Stimulated activated naive CD8-positive, alpha-beta T cell treated with anti-CD3 and anti-CD28 coated beads, Interleukin-15, amount 100 ng/mL, for 72 hours (primary cell): Measurements from ENCODE around the gene BUB3.
A peak's percentile ranks its signal among the peaks of the same experiment; 100 is the strongest.

Experiments used
- ATAC-seq: fragments of 150-1000 bp; cut with Tn5 transposase; 2 replicates; pipeline ENCODE4 v1.10.0; 2021; ENCODE audit warnings: mild to moderate bottlenecking, moderate library complexity
- DNase-seq, 2 donors: peaks; one replicate each; pipeline ENCODE4 v3.0.0; 2021 to 2022
- H3K27ac Mint-ChIP-seq, 2 donors: one replicate each; pipeline ENCODE4 v1.8.0; 2022; ENCODE audit warnings: mild to moderate bottlenecking in 2 of 2, mixed read lengths in 2 of 2, moderate library complexity in 2 of 2
- H3K27me3 Mint-ChIP-seq: one replicate; pipeline ENCODE4 v1.8.0; 2022; ENCODE audit warnings: mixed read lengths
- H3K4me1 Mint-ChIP-seq: one replicate; pipeline ENCODE4 v1.8.0; 2022; ENCODE audit warnings: mild to moderate bottlenecking, mixed read lengths
- H3K4me3 Mint-ChIP-seq, 2 donors: one replicate each; pipeline ENCODE4 v1.8.0; 2022; ENCODE audit warnings: mild to moderate bottlenecking in 2 of 2, mixed read lengths in 2 of 2, moderate library complexity in 1 of 2
- H3K9me3 Mint-ChIP-seq, 2 donors: one replicate each; pipeline ENCODE4 v1.8.0; 2022; ENCODE audit warnings: mixed read lengths in 2 of 2

BUB3 gene, protein sequence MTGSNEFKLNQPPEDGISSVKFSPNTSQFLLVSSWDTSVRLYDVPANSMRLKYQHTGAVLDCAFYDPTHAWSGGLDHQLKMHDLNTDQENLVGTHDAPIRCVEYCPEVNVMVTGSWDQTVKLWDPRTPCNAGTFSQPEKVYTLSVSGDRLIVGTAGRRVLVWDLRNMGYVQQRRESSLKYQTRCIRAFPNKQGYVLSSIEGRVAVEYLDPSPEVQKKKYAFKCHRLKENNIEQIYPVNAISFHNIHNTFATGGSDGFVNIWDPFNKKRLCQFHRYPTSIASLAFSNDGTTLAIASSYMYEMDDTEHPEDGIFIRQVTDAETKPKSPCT

GRCh38 chr10:123154092-123154710 is at the start of gene BUB3:
TSS of gene BUB3 (plus strand) at chr10:123154402. CDS start at chr10:123154918, 516 bp downstream.
- peak; percentile 96 for ATAC-seq
- peak within 1 kb of the TSS; percentile 100 for H3K27ac Mint-ChIP-seq
- H3K4me3 Mint-ChIP-seq = peak within 1 kb of the TSS; percentile 93 to 100
- H3K9me3 Mint-ChIP-seq = no peaks in the 10 kb centered on the region
- peaks cover 32% of the 10 kb centered on the region for H3K27me3 Mint-ChIP-seq
- peak; percentile 90 to 97 for DNase-seq
- H3K4me1 Mint-ChIP-seq = peaks cover 75% of the 10 kb centered on the region

- Mint-ChIP-seq H3K27me3 (peaks cover 27% of the 10 kb centered on the region), H3K27ac (no peak overlapping the region), H3K9me3 (no peaks in the 10 kb centered on the region), H3K4me3 (no peak overlapping the region), H3K4me1 (no peaks in the 10 kb centered on the region)
- no peak for DNase-seq
- ATAC-seq = no peak
These were observed 44.7 kb upstream of the BUB3 start for GRCh38 chr10:123109466-123109865.

GRCh38 chr10:123117644-123118417 is 36.4 kb upstream of the BUB3 start:
- Mint-ChIP-seq H3K4me1 (peaks cover 7% of the 10 kb centered on the region), H3K27ac (no peak overlapping the region), H3K9me3 (no peaks in the 10 kb centered on the region), H3K27me3 (peaks cover 55% of the 10 kb centered on the region), H3K4me3 (no peak overlapping the region)
- ATAC-seq (no peak), DNase-seq (no peak)

- H3K27me3 Mint-ChIP-seq = peaks cover 55% of the 10 kb centered on the region
- H3K27ac Mint-ChIP-seq = no peak overlapping the region
- no peak for DNase-seq
- peaks cover 7% of the 10 kb centered on the region for H3K4me1 Mint-ChIP-seq
- no peak for ATAC-seq
- H3K4me3 Mint-ChIP-seq = no peak overlapping the region
- H3K9me3 Mint-ChIP-seq = no peaks in the 10 kb centered on the region
These were observed 35.1 kb upstream of the BUB3 start for GRCh38 chr10:123119081-123119480.

DNA sequence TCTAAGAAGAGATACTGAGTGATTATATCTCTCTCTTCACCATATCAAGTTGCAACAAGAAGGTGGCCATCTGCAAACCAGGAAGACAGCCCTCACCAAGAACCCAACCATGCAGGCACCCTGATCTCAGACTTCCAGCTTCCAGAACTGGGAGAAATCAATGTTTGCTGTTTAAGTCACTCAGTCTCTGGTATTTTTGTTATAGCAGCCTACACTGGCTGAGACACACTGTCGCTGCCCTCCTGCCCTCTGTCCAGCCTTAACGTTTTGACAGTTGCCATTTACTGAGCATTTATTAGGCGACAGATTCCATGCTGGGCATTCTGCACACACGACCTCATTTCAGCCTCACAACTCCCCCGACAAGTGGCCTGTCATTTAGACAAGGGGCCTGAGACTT is 28.0 kb upstream of the BUB3 start:
- ATAC-seq = no peak
- DNase-seq = no peak
- H3K9me3 Mint-ChIP-seq = no peaks in the 10 kb centered on the region
- no peaks in the 10 kb centered on the region for H3K4me1 Mint-ChIP-seq
- no peak overlapping the region for H3K4me3 Mint-ChIP-seq
- H3K27ac Mint-ChIP-seq = no peak overlapping the region
- peaks cover 69% of the 10 kb centered on the region for H3K27me3 Mint-ChIP-seq

DNA sequence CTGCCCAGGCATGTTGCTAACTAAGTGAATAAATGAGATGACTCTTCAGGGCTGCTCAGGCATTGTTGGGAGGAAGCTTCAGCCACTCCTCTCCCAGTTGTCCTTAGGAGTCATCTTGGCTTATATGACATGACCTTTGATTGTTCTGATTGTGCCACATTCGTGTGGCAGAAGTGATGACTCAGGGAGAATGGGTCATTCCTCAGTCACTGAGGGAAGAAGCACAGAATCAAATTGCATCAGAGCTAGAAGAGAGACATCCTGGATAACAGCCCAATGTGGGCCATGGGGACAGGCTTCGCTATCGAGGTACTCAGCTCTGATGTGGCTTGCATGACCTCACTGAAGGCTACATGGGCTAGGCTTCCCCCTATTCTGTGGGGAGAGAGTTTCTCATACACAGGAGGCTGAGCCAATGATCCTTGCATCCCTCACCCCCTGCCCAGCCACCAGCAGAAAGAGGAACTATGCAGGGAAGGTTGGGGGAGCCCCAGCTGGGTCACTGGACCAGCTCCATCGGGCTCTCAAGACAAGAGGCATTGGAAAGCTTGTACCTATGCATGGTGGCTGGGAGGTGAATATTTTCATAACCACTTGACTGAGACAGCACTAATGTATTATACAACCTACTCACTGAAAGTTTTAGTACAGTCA is 24.5 kb upstream of the BUB3 start:
- ATAC-seq (no peak), DNase-seq (no peak)
- peaks cover 90% of the 10 kb centered on the region for H3K27me3 Mint-ChIP-seq
- H3K9me3 Mint-ChIP-seq = no peaks in the 10 kb centered on the region
- peaks cover 23% of the 10 kb centered on the region for H3K4me1 Mint-ChIP-seq
- H3K4me3 Mint-ChIP-seq = no peak overlapping the region
- no peak overlapping the region for H3K27ac Mint-ChIP-seq

DNA sequence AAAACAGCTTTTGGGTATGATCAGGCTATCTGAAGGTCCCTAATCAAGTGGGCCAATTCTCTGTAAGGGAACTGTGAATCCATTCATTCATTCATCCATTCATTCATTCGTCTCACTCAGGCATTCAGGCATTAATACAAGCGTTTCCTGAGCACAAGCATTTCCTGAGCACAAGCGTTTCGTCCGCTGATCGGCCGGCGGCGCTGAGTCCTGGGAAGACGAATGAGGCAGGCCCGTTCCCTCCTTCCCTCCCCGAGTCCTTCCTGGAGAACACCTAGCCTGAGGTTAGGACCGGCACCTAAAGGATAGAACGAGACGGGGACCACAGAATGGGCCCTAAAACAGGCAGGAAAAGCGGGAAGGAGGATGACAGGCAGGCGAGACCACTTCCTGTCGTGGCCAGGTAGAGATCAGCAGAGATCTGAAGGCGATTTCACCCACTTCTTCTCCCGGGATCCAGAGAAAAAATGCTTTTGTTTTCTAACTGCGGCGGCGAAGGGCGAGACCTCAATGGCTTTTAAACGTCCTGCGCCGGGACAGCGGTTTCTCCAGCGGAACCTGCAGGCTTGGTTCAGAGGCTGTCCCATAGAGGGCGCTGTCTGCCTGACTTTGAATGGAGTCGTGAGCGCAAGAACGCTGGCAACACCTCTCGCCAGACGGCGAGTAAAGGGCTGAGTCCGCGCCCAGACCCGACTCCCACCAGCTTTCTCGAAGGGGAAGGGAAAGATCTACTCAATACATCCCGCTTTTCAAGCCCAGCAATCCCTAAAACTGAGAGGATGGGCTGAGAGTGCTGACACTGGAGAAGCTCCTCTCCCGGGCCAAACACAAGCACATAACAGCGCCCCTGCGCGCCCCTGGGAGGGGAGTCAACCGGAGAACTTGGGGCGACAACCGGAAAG is 21.4 kb upstream of the BUB3 start:
- DNase-seq (peak; percentile 83 to 88), ATAC-seq (peak; percentile 69)
- peaks cover 83% of the 10 kb centered on the region for H3K27me3 Mint-ChIP-seq
- no peak overlapping the region for H3K27ac Mint-ChIP-seq
- peaks cover 34% of the 10 kb centered on the region for H3K4me1 Mint-ChIP-seq
- peak overlapping the region; percentile 75 to 77 for H3K4me3 Mint-ChIP-seq
- no peaks in the 10 kb centered on the region for H3K9me3 Mint-ChIP-seq

GRCh38 chr10:123133541-123134342 is 20.5 kb upstream of the BUB3 start:
- DNase-seq (no peak), ATAC-seq (no peak)
- H3K9me3 Mint-ChIP-seq = no peaks in the 10 kb centered on the region
- H3K27me3 Mint-ChIP-seq = peaks cover 85% of the 10 kb centered on the region
- peaks cover 40% of the 10 kb centered on the region for H3K4me1 Mint-ChIP-seq
- H3K4me3 Mint-ChIP-seq = peak overlapping the region; percentile 71 to 75
- peak overlapping the region; percentile 33 to 64 for H3K27ac Mint-ChIP-seq

DNA sequence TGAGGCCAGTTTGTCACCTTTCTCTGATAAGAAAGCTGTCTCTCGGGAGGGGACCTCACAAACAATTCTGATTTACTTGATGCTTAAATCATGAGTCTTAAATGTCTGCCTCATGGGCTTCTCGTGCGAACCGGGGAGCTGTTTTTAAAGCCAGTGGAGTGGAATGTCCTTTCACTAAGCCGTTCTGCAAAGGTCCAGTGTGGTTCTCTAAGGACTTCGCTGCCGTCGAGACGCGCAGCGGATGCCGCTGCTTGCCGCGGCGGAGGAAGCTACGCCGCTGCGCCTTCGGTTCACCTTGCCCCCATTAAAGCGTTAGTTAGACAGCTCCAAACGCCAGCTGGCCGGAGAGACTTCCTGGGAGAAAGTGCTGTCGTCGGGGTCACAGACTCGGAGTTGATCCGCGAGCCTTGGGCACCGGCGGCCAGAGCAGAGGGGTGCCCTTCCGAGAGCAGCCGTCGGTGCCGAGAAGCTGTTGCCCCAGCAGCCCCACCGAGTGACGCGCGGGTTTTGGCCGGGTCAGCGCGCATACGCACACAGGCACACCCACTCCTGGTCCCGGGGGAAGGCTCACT is 19.8 kb upstream of the BUB3 start:
- Mint-ChIP-seq H3K27me3 (peaks cover 85% of the 10 kb centered on the region), H3K27ac (peak overlapping the region; percentile 52 to 64), H3K4me3 (peak overlapping the region; percentile 71 to 75), H3K4me1 (peaks cover 46% of the 10 kb centered on the region), H3K9me3 (no peaks in the 10 kb centered on the region)
- peak in 1 of 2 donors; percentile 18 for DNase-seq
- ATAC-seq = no peak

DNA sequence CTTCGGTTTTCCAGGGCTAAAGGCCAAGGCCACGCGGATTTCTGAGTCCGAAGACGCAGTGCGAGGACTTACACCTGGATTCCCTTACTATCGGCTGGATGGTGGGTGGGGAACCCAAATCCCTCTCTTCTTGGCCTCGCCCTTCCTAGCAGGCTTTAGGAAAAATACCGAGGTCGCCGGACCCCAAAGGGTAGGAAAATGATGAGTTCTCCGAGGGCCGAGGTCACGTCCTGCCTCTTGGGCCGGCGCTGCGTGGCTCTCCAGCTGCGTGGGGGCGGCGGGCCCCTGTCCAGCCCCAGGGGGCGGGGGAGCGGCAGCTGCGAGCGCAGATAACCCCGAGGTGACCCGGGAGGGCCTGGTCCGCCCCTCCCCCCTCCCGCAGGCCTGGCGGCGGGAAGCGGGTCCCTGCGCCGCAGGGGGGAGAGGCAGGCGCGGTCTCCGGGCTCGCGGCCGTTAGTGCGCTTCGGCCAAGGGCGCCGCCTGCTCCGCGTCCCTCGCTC is 19.2 kb upstream of the BUB3 start:
- H3K27me3 Mint-ChIP-seq = peaks cover 85% of the 10 kb centered on the region
- peaks cover 51% of the 10 kb centered on the region for H3K4me1 Mint-ChIP-seq
- no peaks in the 10 kb centered on the region for H3K9me3 Mint-ChIP-seq
- ATAC-seq = no peak
- DNase-seq = no peak
- H3K4me3 Mint-ChIP-seq = peak overlapping the region; percentile 71 to 75
- H3K27ac Mint-ChIP-seq = peak overlapping the region in 1 of 2 donors; percentile 33

GRCh38 chr10:123135415-123136141 is 18.6 kb upstream of the BUB3 start, which contains the start of gene HMX3:
TSS of gene HMX3 (plus strand) at chr10:123135970. CDS start at chr10:123136051, 81 bp downstream.
- Mint-ChIP-seq H3K4me1 (peaks cover 57% of the 10 kb centered on the region), H3K27me3 (peaks cover 85% of the 10 kb centered on the region), H3K27ac (peak within 1 kb of the TSS; percentile 42 to 52), H3K9me3 (no peaks in the 10 kb centered on the region), H3K4me3 (peak within 1 kb of the TSS; percentile 80 to 87)
- peak; percentile 60 to 63 for DNase-seq
- peak; percentile 62 for ATAC-seq

DNA sequence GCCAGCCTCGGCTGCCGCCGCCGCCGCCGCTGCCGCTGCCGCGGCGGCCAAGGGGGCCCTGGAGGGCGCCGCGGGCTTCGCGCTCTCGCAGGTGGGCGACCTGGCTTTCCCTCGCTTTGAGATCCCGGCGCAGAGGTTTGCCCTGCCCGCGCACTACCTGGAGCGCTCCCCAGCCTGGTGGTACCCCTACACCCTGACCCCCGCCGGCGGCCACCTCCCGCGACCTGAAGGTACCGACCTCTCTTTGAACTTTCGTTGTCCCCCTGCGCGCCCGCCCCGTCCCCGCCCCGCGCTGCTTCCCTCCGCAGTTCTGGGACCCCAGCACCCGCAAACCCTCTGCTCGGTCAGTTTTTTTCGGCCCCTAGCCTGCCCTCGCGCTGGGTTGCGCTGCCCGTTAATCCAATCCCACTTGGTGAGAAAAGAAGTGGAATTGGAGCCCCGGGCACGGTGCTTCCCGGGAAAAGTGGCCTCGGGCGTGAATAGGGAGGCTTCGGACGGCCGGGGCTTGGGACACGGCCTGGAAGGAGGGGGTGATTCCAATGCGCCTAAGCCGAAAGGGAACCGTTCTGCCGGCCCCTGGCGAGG is 17.9 kb upstream of the BUB3 start:
- H3K4me3 Mint-ChIP-seq = peak overlapping the region; percentile 80 to 87
- peaks cover 85% of the 10 kb centered on the region for H3K27me3 Mint-ChIP-seq
- ATAC-seq (peak; percentile 10), DNase-seq (peak; percentile 19 to 24)
- H3K27ac Mint-ChIP-seq = no peak overlapping the region
- no peaks in the 10 kb centered on the region for H3K9me3 Mint-ChIP-seq
- peaks cover 59% of the 10 kb centered on the region for H3K4me1 Mint-ChIP-seq
